H1 (cell line): ENCODE results near the gene TTLL9. TPM values are rescaled to one million over a fixed set of nuclear protein-coding genes. Genes with fewer than 3 reads are reported as not detected.

Experiments
- CTCF ChIA-PET: fragments of 300-600 bp; sonication (Branson Sonifier 250); formaldehyde crosslinking; loops from one replicate; lab custom pipeline; 2021; ENCODE audit not compliant: partially characterized antibody; lab: Charles Lee
- POLR2A ChIA-PET: fragments of 300-600 bp; sonication (Branson Sonifier 250); formaldehyde crosslinking; loops from one replicate; lab custom pipeline; 2021; ENCODE audit warnings: inconsistent platforms; ENCODE audit not compliant: partially characterized antibody; lab: Charles Lee
- DNase-seq, 2 experiments: peaks; one replicate each; pipeline versions ENCODE4 v3.0.0 to v3.0.0-alpha.2; 2010 to 2022; ENCODE audit warnings: low spot score in 2 of 2, low read depth in 1 of 2, mixed read lengths in 1 of 2
- FAIRE-seq: peaks from 2 replicates; lab custom pipeline; 2011; peaks lifted over from hg19 to GRCh38; lab: Jason Lieb, UNC
- H2AFZ ChIP-seq: 2 replicates; pipeline ENCODE4 v1.8.1; 2012; ENCODE audit warnings: low read length, inconsistent platforms
- H2AK5ac ChIP-seq: 2 replicates; pipeline ENCODE4 v1.6.1; 2013; ENCODE audit warnings: low read depth, low read length
- H2BK120ac ChIP-seq: replicated peaks from 2 replicates; pipeline ENCODE3; 2013; ENCODE audit warnings: low read depth, low read length, inconsistent platforms
- H2BK12ac ChIP-seq: 2 replicates; pipeline ENCODE4 v1.6.1; 2013; ENCODE audit warnings: low read depth, low read length
- H2BK15ac ChIP-seq: 2 replicates; pipeline ENCODE4 v1.6.1; 2013; ENCODE audit warnings: low read length
- H2BK20ac ChIP-seq: 2 replicates; pipeline ENCODE4 v1.6.1; 2013; ENCODE audit warnings: low read length
- H2BK5ac ChIP-seq: 2 replicates; pipeline ENCODE4 v1.6.1; 2013; ENCODE audit warnings: low read depth, low read length
- H3K14ac ChIP-seq: 2 replicates; pipeline ENCODE4 v1.6.1; 2013; ENCODE audit warnings: inconsistent platforms; ENCODE audit not compliant: insufficient read length
- H3K18ac ChIP-seq: 2 replicates; pipeline ENCODE4 v1.6.1; 2013; ENCODE audit warnings: low read length; ENCODE audit errors: extremely low read depth
- H3K23ac ChIP-seq: 2 replicates; pipeline ENCODE4 v1.6.1; 2013; ENCODE audit warnings: inconsistent platforms; ENCODE audit not compliant: insufficient read length
- H3K23me2 ChIP-seq: 2 replicates; pipeline ENCODE4 v1.6.1; 2013; ENCODE audit warnings: low read depth, low read length
- H3K27ac ChIP-seq: 2 replicates; pipeline ENCODE4 v1.6.1; 2011; ENCODE audit warnings: low read depth, low read length, inconsistent platforms
- H3K27me3 ChIP-seq, 4 experiments: replicated peaks in 1 of 4; 1 replicate in 1 of 4; 2 replicates in 3 of 4; pipeline versions ENCODE4 v1.6.1 to v1.8.1; 2011 to 2013; ENCODE audit warnings: low read length in 3 of 4, mild to moderate bottlenecking in 3 of 4, inconsistent platforms in 2 of 4, mixed read lengths in 2 of 4, moderate library complexity in 1 of 4; ENCODE audit not compliant: control insufficient read depth in 3 of 4, insufficient read depth in 3 of 4; ENCODE audit errors: extremely low read depth in 1 of 4
- H3K36me3 ChIP-seq, 4 experiments: 2 replicates each; pipeline versions ENCODE4 v1.6.1 to v1.8.1; 2011 to 2013; ENCODE audit warnings: mild to moderate bottlenecking in 4 of 4, low read length in 3 of 4, moderate library complexity in 2 of 4, control low read depth in 1 of 4, inconsistent platforms in 1 of 4; ENCODE audit not compliant: insufficient read depth in 4 of 4, control insufficient read depth in 2 of 4
- H3K4ac ChIP-seq: replicated peaks from 2 replicates; pipeline ENCODE3; 2013; ENCODE audit warnings: low read length, low read depth, mixed read lengths, inconsistent platforms; ENCODE audit not compliant: insufficient read length
- H3K4me1 ChIP-seq, 4 experiments: replicated peaks in 1 of 4; 1 replicate in 1 of 4; 2 replicates in 3 of 4; pipeline versions ENCODE4 v1.6.1 to v1.8.1; 2011 to 2013; ENCODE audit warnings: low read length in 3 of 4, inconsistent platforms in 2 of 4, mixed read lengths in 1 of 4; ENCODE audit not compliant: insufficient read depth in 4 of 4, control insufficient read depth in 3 of 4
- H3K4me2 ChIP-seq, 2 experiments: 2 replicates each; pipeline versions ENCODE4 v1.6.1 to v1.8.1; 2011 to 2013; ENCODE audit warnings: low read depth in 2 of 2, low read length in 2 of 2, control low read depth in 1 of 2, inconsistent platforms in 1 of 2, mild to moderate bottlenecking in 1 of 2; ENCODE audit not compliant: insufficient read depth in 1 of 2
- H3K4me3 ChIP-seq, 4 experiments: fragments of 200-600, 300-600 bp in 1 of 4; sonication (generic), shearing (Covaris generic), sonication (Bioruptor Twin) in 1 of 4; 2 replicates each; pipeline versions ENCODE4 v1.5.1 to v1.8.1; 2011 to 2016; ENCODE audit warnings: low read length in 4 of 4, low read depth in 3 of 4, control low read depth in 2 of 4, inconsistent platforms in 2 of 4, mild to moderate bottlenecking in 2 of 4, mixed read lengths in 1 of 4, moderate library complexity in 1 of 4; ENCODE audit not compliant: insufficient read depth in 2 of 4; ENCODE audit errors: extremely low read depth in 1 of 4
- H3K56ac ChIP-seq: replicated peaks from 2 replicates; pipeline ENCODE3; 2013; ENCODE audit warnings: low read depth, mild to moderate bottlenecking, mixed read lengths, low read length, inconsistent platforms; ENCODE audit not compliant: insufficient read length
- H3K79me1 ChIP-seq: 2 replicates; pipeline ENCODE4 v1.6.1; 2013; ENCODE audit warnings: low read depth, low read length, control low read depth
- H3K79me2 ChIP-seq, 2 experiments: 2 replicates each; pipeline versions ENCODE4 v1.6.1 to v1.8.1; 2012 to 2013; ENCODE audit warnings: low read length in 2 of 2, mild to moderate bottlenecking in 2 of 2, inconsistent platforms in 1 of 2; ENCODE audit not compliant: insufficient read depth in 2 of 2, control insufficient read depth in 1 of 2
- H3K9ac ChIP-seq, 4 experiments: replicated peaks in 1 of 4; 1 replicate in 1 of 4; 2 replicates in 3 of 4; pipeline versions ENCODE4 v1.6.1 to v1.8.1; 2011 to 2013; ENCODE audit warnings: low read depth in 3 of 4, low read length in 3 of 4, control low read depth in 2 of 4, mild to moderate bottlenecking in 2 of 4, moderate library complexity in 2 of 4, inconsistent platforms in 1 of 4; ENCODE audit errors: extremely low read depth in 1 of 4
- H3K9me3 ChIP-seq, 2 experiments: 2 replicates each; pipeline versions ENCODE4 v1.6.1 to v1.8.1; 2012 to 2013; ENCODE audit warnings: mild to moderate bottlenecking in 2 of 2, moderate library complexity in 2 of 2, control low read depth in 1 of 2, inconsistent platforms in 1 of 2, low read depth in 1 of 2, low read length in 1 of 2, mixed read lengths in 1 of 2; ENCODE audit not compliant: insufficient read depth in 2 of 2
- H4K20me1 ChIP-seq, 2 experiments: replicated peaks in 1 of 2; 2 replicates each; pipeline versions ENCODE3 to v1.8.1; 2011 to 2013; ENCODE audit warnings: inconsistent platforms in 2 of 2, low read length in 2 of 2, mild to moderate bottlenecking in 1 of 2; ENCODE audit not compliant: insufficient read depth in 2 of 2, control insufficient read depth in 1 of 2
- H4K5ac ChIP-seq: 2 replicates; pipeline ENCODE4 v1.6.1; 2013; ENCODE audit warnings: low read length, low read depth, mixed read lengths, inconsistent platforms; ENCODE audit not compliant: insufficient read length
- H4K8ac ChIP-seq: 2 replicates; pipeline ENCODE4 v1.8.0; 2013; ENCODE audit warnings: mild to moderate bottlenecking, moderate library complexity, low read length, inconsistent platforms; ENCODE audit not compliant: insufficient read depth; ENCODE audit errors: extremely low read depth
- H4K91ac ChIP-seq: replicated peaks from 2 replicates; pipeline ENCODE3; 2013; ENCODE audit warnings: low read length, mixed read lengths, inconsistent platforms; ENCODE audit not compliant: insufficient read length
- BRCA1 ChIP-seq: IDR thresholded peaks from 2 replicates; pipeline ENCODE4 v1.6.1; 2012; ENCODE audit warnings: low read depth, low read length, improper control_type of control experiment
- CBX5 ChIP-seq: fragments of 300-800, 300-1000 bp; sonication (generic); IDR thresholded peaks from 2 replicates; pipeline ENCODE4 v1.7.1; 2016; ENCODE audit warnings: antibody characterized with exemption, low read length, low read depth
- HDAC2 ChIP-seq, 2 experiments: fragments of 300-600 bp in 1 of 2; sonication (generic) in 1 of 2; IDR thresholded peaks; 2 replicates each; pipeline ENCODE4 v1.6.1; 2011 to 2012; ENCODE audit warnings: low read depth in 2 of 2, low read length in 2 of 2, mild to moderate bottlenecking in 2 of 2, moderate library complexity in 2 of 2, borderline replicate concordance in 1 of 2, inconsistent platforms in 1 of 2
- KDM1A ChIP-seq: fragments of 200-600, 300-600 bp; sonication (generic); IDR thresholded peaks from 2 replicates; pipeline ENCODE4 v1.7.1; 2016; ENCODE audit warnings: mild to moderate bottlenecking, low read length, borderline replicate concordance
- PHF8 ChIP-seq: fragments of 200-600 bp; sonication (generic); conservative IDR thresholded peaks from 2 replicates; pipeline ENCODE4 v1.7.1; 2012; ENCODE audit warnings: low read depth, mild to moderate bottlenecking, inconsistent platforms, low read length, moderate library complexity
- POLR2A ChIP-seq, 2 experiments: IDR thresholded peaks; 1 replicate in 1 of 2; 2 replicates in 1 of 2; pipeline ENCODE4 v1.6.1; 2011; ENCODE audit warnings: low read depth in 2 of 2, low read length in 2 of 2, mild to moderate bottlenecking in 2 of 2; ENCODE audit errors: control extremely low read depth in 1 of 2
- POLR2AphosphoS5 ChIP-seq: IDR thresholded peaks from 2 replicates; pipeline ENCODE4 v1.6.1; 2011; ENCODE audit warnings: low read depth, low read length
- RAD21 ChIP-seq, 2 experiments: IDR thresholded peaks in 1 of 2; conservative IDR thresholded peaks in 1 of 2; 2 replicates each; pipeline ENCODE4 v1.6.1; 2011; ENCODE audit warnings: low read depth in 2 of 2, low read length in 2 of 2, improper control_type of control experiment in 1 of 2, inconsistent platforms in 1 of 2, mild to moderate bottlenecking in 1 of 2, moderate library complexity in 1 of 2
- RFX5 ChIP-seq: IDR thresholded peaks from 2 replicates; pipeline ENCODE4 v1.6.1; 2011; ENCODE audit warnings: low read depth, low read length, improper control_type of control experiment, borderline replicate concordance
- RXRA ChIP-seq: IDR thresholded peaks from 2 replicates; pipeline ENCODE4 v1.6.1; 2011; ENCODE audit warnings: low read depth, mild to moderate bottlenecking, low read length, moderate library complexity; ENCODE audit not compliant: insufficient read depth
- SP2 ChIP-seq: IDR thresholded peaks from 2 replicates; pipeline ENCODE4 v1.6.1; 2012; ENCODE audit warnings: mild to moderate bottlenecking, low read length, inconsistent platforms
- TCF12 ChIP-seq: IDR thresholded peaks from 2 replicates; pipeline ENCODE4 v1.6.1; 2011; ENCODE audit warnings: low read depth, mild to moderate bottlenecking, low read length
- WGBS, 2 experiments: shearing (Covaris generic) in 1 of 2; methylation state at CpG; one replicate each; pipeline versions ENCODE4 v1.1.6 to v1.1.7; 2013 to 2015; ENCODE audit warnings: low lambda C conversion rate in 2 of 2, mixed read lengths in 2 of 2, inconsistent platforms in 1 of 2, low coverage in 1 of 2, missing lambda C conversion rate in 1 of 2; ENCODE audit not compliant: insufficient replicate concordance in 2 of 2, insufficient coverage in 1 of 2, insufficient read length in 1 of 2; ENCODE audit errors: extremely low coverage in 1 of 2, missing lambda C conversion rate in 1 of 2; 5-methylcytosine and 5-hydroxymethylcytosine counted together
- polyA plus RNA-seq, 7 experiments: library from polyadenylated mRNA; depleted of rRNA in 3 of 7; stranded (reverse) in 5 of 7; unstranded in 2 of 7; fragments of >200 nt in 5 of 7; fragments of 200-250 nt in 2 of 7; gene quantifications; 1 replicate in 5 of 7; 2 replicates in 1 of 7; 4 replicates in 1 of 7; pipeline versions ENCODE4 v1.2.1 to v1.2.3, GENCODE V29; 2011 to 2013; ENCODE audit warnings: missing spikeins in 2 of 7, mixed read lengths in 2 of 7
- total RNA-seq: library from RNA; stranded (reverse); fragmentation: NEBNext Ultra II Directional; extraction: Animal tissue kit (Norgen Biotek cat#: 25700); gene quantifications from 2 replicates; pipeline ENCODE4 v1.2.1, GENCODE V29; 2021

TTLL9 gene
- total and polyA plus RNA-seq, 2 of the 8 experiments (the other 6 are each of a cell fraction or from before 2014, with no cell fraction given) = 0.06 TPM; not detected in 1

- Histone ChIP-seq H3K27ac (peak overlapping the region; percentile 51; the same call in 1 of the 2 replicates), H3K4me3 (peak overlapping the region in 3 of 4 experiments; percentile 8 to 41 (median 10); a peak in 6 of 8 replicates)
- TF ChIP-seq POLR2A (IDR thresholded peaks at IDR 0.05; ENCODE audit: control extremely low read depth in 1 of 2, low read depth in 2 of 2, low read length in 2 of 2) (peak in 1 of 2 experiments; percentile 78; a peak in 2 of 3 replicates), KDM1A (no peak), BRCA1 (no peak), CBX5 (no peak), PHF8 (peak; percentile 42; the same call in 1 of the 2 replicates), RAD21 (IDR thresholded peaks at IDR 0.05 in 1 of 2, conservative IDR thresholded peaks at IDR 0.05 in 1 of 2; ENCODE audit: low read depth in 2 of 2, low read length in 2 of 2) (peak; percentile 4 to 17; a peak in 2 of 4 replicates), RXRA (no peak), HDAC2 (IDR thresholded peaks at IDR 0.05; ENCODE audit: borderline replicate concordance in 1 of 2, low read depth in 2 of 2, low read length in 2 of 2) (no peak), TCF12 (0 out of 2 replicates have a peak, but pooled peaks have one; percentile 53), RFX5 (no peak), SP2 (no peak), POLR2AphosphoS5 (peak; percentile 69)
These were observed 104.6 kb downstream of the TTLL9 start for GRCh38 chr20:31974951-31975487.

More at GRCh38 chr20:31974951-31975487, 104.6 kb downstream of the TTLL9 start:
- Histone ChIP-seq H4K8ac (no peak overlapping the region), H3K56ac (no peak overlapping the region), H3K14ac (no peak overlapping the region), H3K4me1 (peaks cover 5 to 14% (median 10%) of the 10 kb centered on the region in 4 experiments), H3K9ac (peak overlapping the region in 2 of 4 experiments; percentile 13 to 27; a peak in 4 of 7 replicates), H2BK15ac (no peak overlapping the region), H3K9me3 (no peaks in the 10 kb centered on the region), H3K79me1 (no peaks in the 10 kb centered on the region), H2AK5ac (no peak overlapping the region), H3K4ac (peak overlapping the region; percentile 29), H3K27me3 (no peaks in the 10 kb centered on the region), H2BK12ac (peak overlapping the region; percentile 35; the same call in 1 of the 2 replicates), H4K20me1 (no peaks in the 10 kb centered on the region), H3K36me3 (no peaks in the 10 kb centered on the region), H4K5ac (peak overlapping the region; percentile 8), H3K18ac (peak overlapping the region; percentile 75; the same call in 1 of the 2 replicates), H3K4me2 (peak overlapping the region; percentile 70), H2BK5ac (peak overlapping the region; percentile 79; the same call in 1 of the 2 replicates), H3K23me2 (peaks cover 4% of the 10 kb centered on the region; the same call in 1 of the 2 replicates), H2BK20ac (peak overlapping the region; percentile 83), H4K91ac (peak overlapping the region; percentile 61), H3K79me2 (no peaks in the 10 kb centered on the region), H2AFZ (peak overlapping the region; percentile 52), H2BK120ac (no peak overlapping the region), H3K23ac (no peak overlapping the region)
- DNase-seq = peak in 1 of 2 experiments; percentile 69
- peak; percentile 99 for FAIRE-seq
- 8% methylated on average over 10 of the region's 10 CpGs; no CpG with 5 or more reads in 1 of the 2 experiments for WGBS, 2 experiments
- ChIA-PET CTCF (interaction anchor here (0.7 to 4.5 kb wide), 10 partner anchors 15 to 152 kb away, joined by 4 to 20 read pairs (median 4); partner anchors contain the start of gene PDRG1), POLR2A (interaction anchor here (0.6 to 2.3 kb wide), 8 partner anchors 14 to 152 kb away, joined by 3 to 8 read pairs (median 3); no protein-coding TSS in a partner anchor)
